HG03378 (cell line): ENCODE results near the gene SRRM4.

Experiments used
- ATAC-seq: cut with Tn5 transposase; IDR thresholded peaks from one replicate; pipeline ENCODE4 v1.9.1; 2021; ENCODE audit warnings: mild to moderate bottlenecking, moderate library complexity; ENCODE audit not compliant: unreplicated experiment

Gene SRRM4

DNA sequence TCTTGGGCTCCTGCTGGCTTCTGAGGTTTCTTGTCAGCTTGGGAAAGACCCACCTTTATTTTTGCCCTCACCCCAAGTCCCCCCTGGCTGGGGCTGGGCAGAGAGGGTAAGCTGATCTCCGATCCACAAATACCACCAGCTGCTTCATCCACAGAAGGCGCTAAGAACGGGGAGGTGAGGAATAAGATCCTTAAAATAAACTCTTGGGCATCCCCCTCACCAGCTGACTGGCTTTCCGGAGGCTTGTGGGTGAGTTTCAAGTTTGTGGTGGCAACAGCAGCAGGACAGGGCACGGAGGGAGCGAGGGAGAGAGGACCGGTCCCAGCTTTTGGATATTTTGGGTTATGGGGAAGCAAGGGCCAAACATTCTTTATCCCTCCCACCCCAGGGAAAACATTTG is 176.6 kb downstream of the SRRM4 start:
- ATAC-seq: no peak

DNA sequence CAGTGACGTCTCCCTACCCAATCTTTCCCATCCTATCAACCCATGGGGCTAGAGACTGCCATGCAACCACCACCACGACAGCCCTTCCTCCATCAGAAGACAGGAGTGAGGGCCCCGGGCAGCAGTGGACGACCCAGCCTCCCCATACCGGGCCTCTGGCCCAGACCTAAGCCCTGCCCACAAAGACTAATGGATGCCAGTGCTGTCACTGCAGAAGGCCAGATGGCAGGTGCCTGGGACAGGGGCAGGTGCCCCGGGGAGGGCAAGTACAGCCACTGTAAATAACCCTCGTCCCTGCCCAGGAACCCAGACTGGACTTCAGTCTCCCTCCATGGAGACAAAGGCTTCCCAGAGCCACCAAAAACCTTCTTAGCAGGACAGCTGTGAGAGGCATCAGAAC is 177.1 kb downstream of the SRRM4 start:
- no peak for ATAC-seq

DNA sequence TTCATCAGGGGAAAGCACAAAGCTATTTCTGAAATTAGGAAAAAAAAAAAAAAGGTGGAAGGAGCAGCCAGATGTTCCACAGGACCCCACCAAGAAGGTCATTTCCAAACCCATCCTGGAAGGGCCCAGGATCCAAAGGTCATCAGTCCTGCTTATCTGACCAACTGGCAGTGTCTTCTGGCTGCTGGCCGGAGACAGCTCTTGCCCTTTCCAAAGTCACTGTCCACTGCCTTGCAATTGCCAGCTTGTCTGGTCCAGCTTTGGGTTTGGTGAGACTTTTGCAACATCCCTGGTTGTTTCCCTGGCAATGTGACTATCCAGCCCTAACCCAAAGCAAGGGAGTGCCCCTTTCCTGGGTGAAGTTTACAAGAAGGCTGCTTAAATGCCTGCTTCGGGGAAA is 178.5 kb downstream of the SRRM4 start:
- no peak for ATAC-seq

DNA sequence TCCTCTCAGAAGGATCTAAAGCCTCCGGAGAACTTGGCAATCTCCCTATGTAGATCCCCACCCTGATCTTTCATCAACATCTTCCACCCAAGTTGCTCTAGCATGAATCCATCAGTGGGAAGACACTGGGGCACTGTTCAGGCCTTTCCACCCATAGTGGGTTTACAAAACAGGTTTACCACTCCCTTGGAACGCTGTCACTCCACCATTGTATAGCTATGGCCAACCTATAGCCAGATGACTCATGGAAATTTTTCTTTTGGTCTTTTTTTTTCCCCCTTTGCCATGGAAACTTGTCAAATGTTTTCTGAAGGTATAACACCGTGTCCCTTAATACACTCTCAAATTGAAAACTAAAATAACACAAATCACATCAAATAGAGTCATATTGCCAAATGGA is 186.6 kb downstream of the SRRM4 start:
- no peak for ATAC-seq

DNA sequence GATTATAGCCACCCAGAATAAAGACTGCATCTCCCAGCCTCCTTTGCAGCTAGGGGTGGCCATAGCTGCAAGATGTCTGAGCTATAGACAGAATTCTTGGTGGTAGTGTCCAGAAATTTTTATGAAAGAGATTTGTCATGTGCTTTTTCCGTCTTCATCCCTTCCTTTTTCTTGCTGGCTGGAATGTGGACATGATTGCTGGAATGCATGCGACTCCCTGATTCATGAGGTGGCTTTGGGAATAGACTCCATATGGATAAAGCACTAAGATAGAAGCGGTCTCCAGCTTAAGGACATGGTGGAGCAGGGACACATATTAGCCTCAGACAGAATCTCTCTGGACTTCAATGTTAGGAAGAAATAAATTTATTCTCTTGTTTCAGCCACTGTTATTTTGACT is 187.4 kb downstream of the SRRM4 start:
- ATAC-seq: no peak

DNA sequence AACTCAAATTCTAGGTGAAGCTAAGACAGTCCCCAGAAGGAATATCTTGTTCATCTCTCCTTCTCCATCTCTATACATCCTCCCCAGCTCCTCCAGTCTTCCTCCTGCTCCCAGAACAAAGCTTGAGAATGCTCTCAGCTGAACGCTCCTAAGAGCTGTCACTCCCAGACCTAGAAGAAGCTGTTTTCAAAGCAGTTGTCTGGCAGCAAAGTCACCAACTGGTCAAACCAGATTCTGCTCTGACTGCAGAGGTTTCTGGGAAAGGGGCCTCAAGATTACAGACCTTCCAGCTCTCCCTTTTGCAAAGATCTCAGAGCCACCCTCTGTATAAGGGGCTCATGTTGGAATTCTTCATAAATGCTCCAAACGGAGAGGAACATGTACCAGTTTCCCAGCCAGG is 187.8 kb downstream of the SRRM4 start:
- ATAC-seq: no peak

DNA sequence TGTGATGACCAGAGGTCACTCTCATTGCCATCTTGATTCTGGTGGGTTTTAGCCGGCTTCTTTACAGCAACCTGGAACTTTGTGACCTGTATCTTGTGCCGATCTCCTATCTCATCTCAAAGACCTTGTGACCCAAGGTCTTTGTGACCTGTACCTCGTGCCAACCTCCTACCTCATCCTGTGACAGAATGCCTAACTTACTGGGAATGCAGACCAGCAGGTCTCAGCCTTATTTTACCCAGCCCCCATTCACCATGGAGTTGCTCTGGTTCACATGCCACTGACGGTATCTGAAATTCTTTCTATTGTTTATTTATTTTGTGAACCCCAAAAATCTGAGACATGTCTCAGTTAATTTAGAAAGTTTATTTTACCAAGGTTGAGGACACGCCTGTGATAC is 189.9 kb downstream of the SRRM4 start:
- no peak for ATAC-seq

DNA sequence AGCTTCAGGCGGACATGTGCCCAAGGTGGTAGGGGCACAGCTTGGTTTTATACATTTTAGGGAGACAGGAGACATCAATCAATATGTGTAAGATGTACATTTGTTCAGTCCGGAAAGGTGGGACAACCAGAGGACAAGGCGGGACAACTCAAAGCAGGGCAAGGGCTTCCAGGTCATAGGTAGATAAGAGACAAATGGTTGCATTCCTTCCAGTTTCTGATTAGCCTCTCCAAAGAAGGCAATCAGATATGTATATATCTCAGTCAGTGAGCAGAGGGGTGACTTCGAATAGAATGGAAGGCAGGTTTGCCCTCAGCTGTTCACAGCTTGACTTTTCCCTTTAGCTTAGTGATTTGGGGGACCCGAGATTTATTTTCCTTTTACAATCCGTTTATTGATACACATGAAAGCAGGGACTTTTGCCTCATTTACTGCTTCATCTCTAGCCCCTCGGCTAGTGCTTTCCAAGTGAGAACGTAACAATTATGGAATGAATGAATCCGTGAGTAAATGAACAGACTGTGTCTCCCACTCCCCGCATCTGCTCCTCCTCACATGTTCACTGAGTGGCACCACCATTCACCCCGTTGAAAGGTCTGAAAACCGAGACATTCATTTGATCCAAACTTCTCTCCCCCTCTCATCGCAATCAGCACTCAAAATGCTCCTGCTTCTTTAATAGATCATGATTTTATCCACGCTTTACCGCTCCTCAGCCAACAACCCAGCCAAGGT is 190.5 kb downstream of the SRRM4 start:
- ATAC-seq: no peak

DNA sequence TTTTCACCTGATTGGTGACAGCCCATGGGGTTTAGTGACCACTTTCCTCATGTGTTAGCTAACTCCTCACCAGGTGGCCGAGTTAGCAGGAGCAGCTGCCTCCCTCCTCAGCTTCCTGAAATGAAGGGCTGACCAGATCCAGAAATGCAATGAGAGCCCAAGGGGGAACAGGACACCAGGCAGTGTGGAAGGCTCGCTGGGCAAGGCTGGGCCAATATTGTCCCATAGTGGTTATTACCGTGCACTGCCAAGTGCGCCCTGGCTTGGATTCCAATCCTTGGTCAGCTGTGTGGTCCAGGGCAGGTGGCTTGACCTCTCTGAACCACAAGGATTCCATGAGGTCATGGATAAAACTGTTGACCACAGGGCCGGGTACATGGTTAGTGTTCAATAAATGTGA is 193.7 kb downstream of the SRRM4 start:
- no peak for ATAC-seq

DNA sequence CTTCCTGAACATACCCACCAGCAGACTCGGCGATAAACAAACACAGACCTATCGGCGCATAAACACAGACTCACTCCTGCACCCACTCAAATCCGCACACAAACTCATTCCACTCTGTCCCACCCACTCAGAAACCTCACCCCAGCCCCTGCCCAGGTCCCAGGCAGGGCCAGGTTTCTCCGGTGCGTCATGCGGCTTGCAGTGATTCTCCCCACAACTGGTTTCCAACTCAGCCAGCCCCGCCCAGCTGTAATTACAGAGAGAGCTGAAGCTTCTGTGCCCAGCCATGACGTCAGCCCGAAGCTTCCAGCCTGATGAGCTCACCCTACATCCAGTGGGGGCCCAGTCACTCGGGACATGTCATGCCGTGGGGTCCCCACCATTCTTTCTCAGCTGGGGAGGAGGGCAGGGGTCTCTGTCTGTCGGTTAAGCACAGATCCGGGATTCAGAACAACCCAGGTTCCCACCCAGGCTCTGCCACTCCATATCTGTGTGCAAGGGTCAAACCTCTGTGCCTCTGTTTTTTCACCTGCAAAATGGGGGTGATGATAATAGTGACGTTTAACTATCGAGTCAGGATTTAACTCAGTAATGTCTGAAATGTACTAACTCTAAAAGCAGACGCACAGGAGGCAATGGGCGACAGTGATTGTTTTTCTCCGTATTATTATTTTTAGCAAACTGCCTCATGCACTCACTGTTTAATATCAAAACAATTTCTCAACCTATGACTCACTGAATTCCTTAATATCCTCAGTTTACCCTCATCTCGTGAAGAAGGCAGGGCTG is 195.1 kb downstream of the SRRM4 start:
- ATAC-seq: no peak

DNA sequence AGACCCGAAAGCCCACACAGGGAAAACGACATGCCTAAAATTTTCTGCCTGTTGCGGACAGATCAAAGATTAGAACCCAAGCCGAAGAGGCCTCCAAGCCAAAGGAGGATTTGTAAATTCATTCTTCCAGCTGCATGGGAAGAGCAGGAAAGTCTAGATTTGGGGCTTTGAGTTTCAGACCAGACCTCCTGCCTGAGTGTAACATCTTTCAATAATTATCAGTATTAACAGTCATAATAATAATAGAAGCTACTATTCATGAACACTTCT is 195.7 kb downstream of the SRRM4 start:
- ATAC-seq: no peak

DNA sequence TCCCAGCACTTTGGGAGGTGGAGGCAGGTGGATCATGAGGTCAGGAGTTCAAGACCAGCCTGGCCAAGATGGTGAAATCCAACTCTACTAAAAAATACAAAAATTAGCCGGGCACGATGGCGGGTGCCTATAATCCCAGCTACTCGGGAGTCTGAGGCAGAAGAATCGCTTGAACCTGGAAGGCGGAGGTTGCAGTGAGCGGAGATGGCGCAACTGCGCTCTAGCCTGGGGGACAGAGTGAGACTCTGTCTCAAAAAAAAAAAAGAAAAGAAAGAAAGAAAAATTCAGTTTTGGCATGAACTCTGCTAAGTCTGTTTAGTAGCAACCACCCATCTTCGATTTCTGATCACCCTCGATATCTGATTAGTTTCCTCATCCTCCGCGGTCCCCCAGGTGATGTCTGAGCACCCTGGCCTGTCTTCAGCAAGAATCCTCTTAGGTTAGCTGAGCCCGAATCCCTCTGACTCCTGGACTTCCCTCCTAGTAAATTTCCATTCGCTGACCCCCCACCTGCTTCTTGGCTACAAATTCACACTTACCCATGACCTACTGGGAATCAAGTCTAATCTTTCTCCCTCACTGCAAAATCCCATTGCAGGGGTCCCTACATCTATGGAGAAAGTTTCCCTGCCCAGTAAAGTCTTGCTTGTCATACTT is 196.5 kb downstream of the SRRM4 start:
- no peak for ATAC-seq

DNA sequence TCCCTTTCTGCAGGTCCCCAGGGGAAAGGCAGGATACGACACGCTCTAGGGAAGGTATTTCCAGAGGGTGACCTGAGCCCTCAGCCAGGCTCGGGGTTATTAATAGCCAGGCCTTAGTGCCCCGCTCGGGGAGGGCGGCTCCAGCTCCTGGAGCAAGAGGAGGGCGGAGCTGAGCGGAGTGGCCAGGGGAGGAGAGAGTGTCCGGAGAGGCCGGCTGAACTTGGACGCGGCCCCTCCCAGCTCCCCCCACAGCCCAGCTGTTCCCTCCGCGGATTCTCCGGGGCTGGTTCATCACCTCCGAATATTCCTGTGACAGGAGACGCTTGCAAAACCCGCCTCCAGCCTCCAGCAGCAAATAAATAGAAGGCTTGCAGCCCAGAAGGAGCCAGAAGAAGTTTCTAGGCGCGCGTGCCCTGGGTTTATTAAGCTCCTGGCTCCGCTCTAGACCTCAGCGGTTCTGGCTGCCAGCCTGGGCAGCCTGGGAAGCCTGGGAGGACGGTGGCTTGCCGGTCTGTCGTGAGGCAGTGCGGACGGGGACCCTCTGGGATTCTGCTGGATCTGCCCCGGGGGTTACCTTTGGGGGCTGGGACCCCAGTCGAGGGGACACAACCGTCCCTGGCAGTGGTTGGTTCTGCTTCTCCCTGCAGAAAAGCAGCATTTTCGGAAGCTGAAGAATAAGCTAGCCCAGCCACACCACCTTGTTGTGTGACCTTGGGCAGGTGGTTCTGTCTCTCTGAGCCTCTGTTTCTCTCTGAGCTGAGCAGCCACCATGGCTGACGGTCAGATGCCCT is 197.4 kb downstream of the SRRM4 start, which contains the start of gene HSPB8:
TSS of gene HSPB8 (plus strand) at position 388 of the 791 bp plus-strand sequence. CDS start at position 770, 382 bp downstream.
- ATAC-seq: no peak

DNA sequence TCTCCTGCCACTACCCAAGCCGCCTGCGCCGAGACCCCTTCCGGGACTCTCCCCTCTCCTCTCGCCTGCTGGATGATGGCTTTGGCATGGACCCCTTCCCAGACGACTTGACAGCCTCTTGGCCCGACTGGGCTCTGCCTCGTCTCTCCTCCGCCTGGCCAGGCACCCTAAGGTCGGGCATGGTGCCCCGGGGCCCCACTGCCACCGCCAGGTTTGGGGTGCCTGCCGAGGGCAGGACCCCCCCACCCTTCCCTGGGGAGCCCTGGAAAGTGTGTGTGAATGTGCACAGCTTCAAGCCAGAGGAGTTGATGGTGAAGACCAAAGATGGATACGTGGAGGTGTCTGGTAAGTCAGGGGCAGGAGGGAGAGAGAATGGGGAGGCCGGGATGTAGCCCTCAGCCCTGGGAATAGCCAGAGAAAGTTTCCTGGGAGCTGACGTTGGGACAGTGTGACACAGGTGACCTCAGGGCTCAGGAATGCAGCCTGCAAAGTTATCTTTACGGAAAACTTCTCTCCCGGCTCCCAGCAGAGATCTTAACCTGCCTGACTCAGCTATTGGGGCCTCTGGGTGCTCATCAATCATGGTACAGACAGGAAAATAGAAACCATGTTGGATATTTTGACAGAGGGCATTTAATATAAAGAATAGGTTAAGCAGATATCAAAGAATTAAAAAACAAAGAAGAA is 198.1 kb downstream of the SRRM4 start:
- no peak for ATAC-seq

DNA sequence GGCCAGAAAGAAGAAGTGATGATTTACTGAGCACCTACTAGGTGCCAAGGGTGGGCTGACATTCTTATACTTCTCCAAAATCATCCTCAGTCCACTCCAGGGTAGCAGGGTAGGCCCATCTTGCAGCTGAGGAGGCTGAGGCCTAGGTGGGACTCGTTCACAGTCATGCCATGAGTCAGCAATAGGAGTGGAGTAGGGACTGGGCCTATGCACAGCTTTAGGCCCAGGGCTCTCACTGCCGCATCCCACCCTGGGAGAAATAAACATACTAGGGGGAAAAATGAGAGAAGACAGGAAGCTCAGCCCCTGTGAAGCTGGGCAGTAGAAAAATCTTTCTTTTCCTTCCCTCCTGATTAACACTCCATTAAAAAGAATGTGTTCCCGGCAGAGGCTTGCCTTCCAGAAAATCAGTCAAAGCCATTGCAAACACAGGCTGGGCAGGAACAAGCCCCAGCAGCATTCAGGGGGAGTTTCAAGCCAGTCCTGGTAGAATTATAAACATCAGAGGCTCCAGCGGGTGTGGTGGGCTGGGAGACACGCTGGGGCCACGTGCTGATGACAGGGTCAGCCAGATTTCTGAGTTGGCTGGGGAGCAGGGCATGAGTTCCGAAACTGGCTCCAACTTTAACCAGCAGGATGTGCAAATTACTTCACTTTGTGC is 199.2 kb downstream of the SRRM4 start:
- no peak for ATAC-seq

DNA sequence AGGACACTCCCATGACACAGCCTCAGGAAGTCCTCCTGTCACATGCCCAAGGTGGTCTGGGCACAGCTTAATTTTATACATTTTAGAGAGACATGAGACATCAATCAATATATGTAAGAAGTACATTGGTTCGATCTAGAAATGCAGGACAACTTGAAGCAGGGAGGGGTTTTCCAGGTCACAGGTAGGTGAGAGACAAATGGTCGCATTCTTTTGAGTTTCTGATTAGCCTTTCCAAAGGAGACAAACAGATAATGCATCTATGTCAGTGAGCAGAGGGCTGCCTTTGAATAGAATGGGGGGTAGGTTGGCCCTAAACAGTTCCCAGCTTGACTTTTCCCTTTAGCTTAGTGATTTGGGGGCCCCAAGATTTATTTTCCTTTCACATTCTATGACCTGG is 199.9 kb downstream of the SRRM4 start:
- ATAC-seq: no peak

DNA sequence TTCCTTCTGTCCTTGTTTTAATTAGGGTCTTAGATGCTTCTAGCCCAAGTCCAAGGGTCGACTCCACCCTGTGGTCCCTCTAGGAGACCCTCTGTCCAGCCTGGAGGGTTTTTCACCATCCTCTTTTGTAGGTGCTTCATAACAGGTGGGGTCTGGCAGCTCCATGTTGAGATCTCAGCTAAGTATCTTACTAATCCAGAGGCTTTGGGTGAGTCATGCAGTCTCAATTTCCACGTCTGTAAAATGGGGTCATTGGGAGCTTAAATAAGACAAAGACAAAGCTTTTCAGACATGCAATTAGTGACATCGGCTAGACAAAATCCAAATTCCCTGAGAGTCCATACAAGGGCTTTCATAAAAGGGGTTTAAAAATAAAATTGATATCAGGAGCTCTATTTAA is 200.6 kb downstream of the SRRM4 start:
- ATAC-seq: no peak

DNA sequence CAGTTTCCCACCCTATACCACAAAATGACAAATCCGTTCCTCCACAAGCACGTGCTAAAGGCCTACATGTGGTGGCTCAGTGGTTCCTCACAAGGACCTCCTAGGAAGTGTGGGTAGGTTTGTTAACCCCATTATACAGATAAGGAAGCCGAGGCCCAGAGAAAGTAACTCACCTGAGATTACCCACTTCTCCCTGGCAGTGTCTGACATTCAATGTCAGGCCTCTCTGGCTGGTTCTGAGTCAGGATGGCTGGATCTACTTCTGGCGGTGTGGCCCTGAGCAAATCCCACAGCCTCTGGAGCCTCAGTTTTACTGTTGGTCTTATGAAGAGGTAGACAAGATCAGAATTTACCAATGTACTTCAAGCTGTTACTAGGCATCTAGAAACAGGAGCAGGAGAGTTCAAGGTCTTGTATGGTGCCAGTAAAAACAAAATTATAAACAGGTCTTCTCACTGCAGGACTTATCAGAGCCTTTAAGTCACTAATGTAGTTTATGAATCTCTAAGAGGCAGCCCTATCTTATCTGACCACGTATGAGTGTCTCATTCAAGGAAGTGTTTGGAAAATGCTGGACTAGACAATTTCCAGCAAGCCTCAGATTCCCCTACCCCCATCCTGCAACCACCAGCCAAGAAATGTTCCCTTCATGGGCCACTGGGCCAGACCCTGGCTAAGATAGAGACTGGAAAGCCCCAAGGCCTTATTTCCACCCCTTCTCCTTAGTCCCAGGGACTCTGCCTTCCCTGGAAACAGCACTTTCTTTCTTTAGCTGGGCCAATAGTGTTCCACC is 201.6 kb downstream of the SRRM4 start:
- no peak for ATAC-seq

DNA sequence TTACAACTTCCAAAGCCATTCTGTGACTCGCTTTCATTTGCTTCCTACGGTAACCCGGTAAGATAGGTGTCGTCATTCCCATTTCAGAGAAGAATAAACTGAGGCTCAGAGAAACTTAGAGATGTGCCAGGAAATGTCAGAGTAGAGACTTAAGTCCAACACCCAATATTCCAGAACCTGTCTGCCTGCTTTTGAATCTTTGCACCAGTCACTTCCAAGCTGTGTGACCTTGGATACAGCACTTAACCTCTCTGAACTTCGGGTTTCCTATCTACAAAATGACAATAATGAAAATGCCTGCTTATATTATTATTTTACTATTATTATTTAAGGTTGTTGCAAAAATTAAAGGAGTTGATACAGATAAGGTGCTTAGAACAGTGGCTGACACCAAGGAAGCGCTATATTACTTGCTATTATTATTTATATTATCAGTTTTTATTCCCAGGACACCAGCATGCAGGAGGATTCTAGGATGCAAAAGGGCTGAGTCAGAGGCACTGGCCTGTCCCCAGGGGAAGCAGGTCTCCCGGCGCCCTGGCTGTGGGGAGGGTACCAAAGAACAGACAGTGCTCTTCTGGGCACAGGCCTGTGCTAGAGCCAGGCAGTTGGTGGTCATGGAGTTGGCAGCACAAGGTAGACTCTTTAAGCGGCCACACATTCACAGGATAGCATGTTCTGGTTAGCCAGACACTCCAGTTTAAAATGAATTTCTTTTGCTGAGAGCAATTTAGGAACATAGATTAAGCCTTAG is 202.8 kb downstream of the SRRM4 start:
- ATAC-seq: no peak
